ENCODE measurements around the gene CRB3. TPM values are rescaled to one million over a fixed set of nuclear protein-coding genes. Genes with fewer than 3 reads are reported as not detected.

Gene CRB3
- total and polyA plus RNA-seq, 2 of the 4 experiments (the other 2 are of a cell fraction) = not detected

DNA sequence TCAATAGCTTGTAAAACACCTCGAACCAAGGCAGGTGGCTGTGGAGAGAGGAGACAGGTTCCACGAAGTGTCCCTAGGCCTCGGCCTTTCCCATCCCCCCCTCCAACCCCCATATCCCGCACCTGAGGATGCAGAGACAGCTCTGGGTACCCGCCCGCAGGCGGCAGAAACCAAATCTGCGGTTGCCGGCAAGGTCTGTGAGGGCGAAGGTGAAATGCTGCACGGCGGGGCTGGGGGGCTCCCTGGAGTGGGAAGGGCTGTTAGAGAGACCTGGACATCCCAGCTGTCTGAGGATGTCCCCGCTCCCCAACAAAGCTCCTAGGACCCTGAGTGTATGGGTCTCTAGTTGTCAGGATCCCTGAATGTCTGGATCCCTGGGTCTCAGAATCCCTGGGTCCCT, 14.7 kb downstream of the CRB3 start:
- Histone ChIP-seq H3K4ac (ENCODE audit: low read depth, low read length) (no peak overlapping the region), H3K27ac (ENCODE audit: insufficient read depth, low read length) (no peak overlapping the region), H4K5ac (ENCODE audit: low read depth, low read length) (no peak overlapping the region), H3K14ac (replicated peaks; ENCODE audit: low read depth, low read length) (no peak overlapping the region), H4K8ac (ENCODE audit: low read depth in 2 of 2, low read length in 2 of 2) (no peak overlapping the region), H2AK9ac (replicated peaks; ENCODE audit: low read depth, low read length, poor library complexity) (no peak overlapping the region), H2BK20ac (ENCODE audit: low read depth, low read length) (no peak overlapping the region), H3K36me3 (ENCODE audit: control insufficient read depth, insufficient read depth, low read length) (no peaks in the 10 kb centered on the region), H3K27me3 (ENCODE audit: control insufficient read depth, insufficient read depth, low read length) (peaks cover 12% of the 10 kb centered on the region), H3K4me2 (ENCODE audit: low read depth, low read length) (no peak overlapping the region), H3K79me1 (ENCODE audit: low read depth in 1 of 2, low read length in 2 of 2) (no peaks in the 10 kb centered on the region), H3K56ac (ENCODE audit: extremely low read depth, insufficient read depth, low read length) (no peak overlapping the region), H2BK15ac (ENCODE audit: low read depth, low read length) (no peak overlapping the region), H3K9ac (ENCODE audit: low read depth, low read length) (no peak overlapping the region), H3K9me3 (ENCODE audit: control insufficient read depth, insufficient read depth, low read length) (peaks cover 3% of the 10 kb centered on the region; the same call in 1 of the 2 replicates), H4K20me1 (ENCODE audit: insufficient read depth, low read length) (no peaks in the 10 kb centered on the region), H3K23ac (ENCODE audit: low read depth, low read length) (no peak overlapping the region), H3K4me1 (ENCODE audit: control insufficient read depth, insufficient read depth, low read length) (no peaks in the 10 kb centered on the region), H2AFZ (replicated peaks; ENCODE audit: low read length, poor library complexity) (no peak overlapping the region), H2AK5ac (ENCODE audit: low read depth, low read length) (no peak overlapping the region), H2BK120ac (ENCODE audit: low read depth, low read length) (no peak overlapping the region), H4K91ac (ENCODE audit: insufficient read depth, low read depth, low read length) (no peak overlapping the region), H3K4me3 (ENCODE audit: insufficient read depth, low read depth, low read length) (no peak overlapping the region), H3K9me1 (ENCODE audit: insufficient read depth, low read length) (no peaks in the 10 kb centered on the region), H2BK5ac (ENCODE audit: low read depth, low read length, poor library complexity, severe bottlenecking) (no peak overlapping the region), H3K18ac (ENCODE audit: low read depth, low read length) (no peak overlapping the region)
- ChIA-PET CTCF (no interaction called here), POLR2A (ENCODE audit: unreplicated experiment) (no interaction called here)
- in situ Hi-C loops (cut with MboI; ENCODE audit: low sequenced_read_pairs) (no loop called here), dilution Hi-C loops (cut with HindIII; ENCODE audit: low sequenced_read_pairs, unreplicated experiment) (no loop called here), intact Hi-C loops (cut with micrococcal nuclease) (no loop called here)
- ATAC-seq (ENCODE audit: low read depth) = no peak
- no TSS peak for BruUV-seq (replicated peaks)
- no peak for DNase-seq
- 83% methylated on average over 1 of the region's 13 CpGs; no CpG with 5 or more reads in 1 of the 2 experiments for WGBS, 2 experiments (ENCODE audit: extremely low coverage in 2 of 2, insufficient read length in 1 of 2)
- TF ChIP-seq SMC3 (IDR thresholded peaks at IDR 0.05; ENCODE audit: low read depth, low read length) (no peak), MAFK (IDR thresholded peaks at IDR 0.05; ENCODE audit: low read depth, low read length) (no peak), ELK1 (IDR thresholded peaks at IDR 0.05; ENCODE audit: borderline replicate concordance, low read depth, low read length) (no peak), MAZ (IDR thresholded peaks at IDR 0.05; ENCODE audit: borderline replicate concordance, low read depth, low read length) (no peak), RFX5 (IDR thresholded peaks at IDR 0.05; ENCODE audit: low read depth, low read length) (no peak), RAD21 (IDR thresholded peaks at IDR 0.05; ENCODE audit: low read length) (no peak), FOS (IDR thresholded peaks at IDR 0.05; ENCODE audit: low read depth, low read length) (no peak), CEBPB (IDR thresholded peaks at IDR 0.05; ENCODE audit: low read depth, low read length) (no peak), USF2 (IDR thresholded peaks at IDR 0.05; ENCODE audit: low read depth, low read length) (no peak), MXI1 (IDR thresholded peaks at IDR 0.05; ENCODE audit: borderline replicate concordance, low read depth, low read length) (no peak)
- TF ChIP-seq, protein P1, sequence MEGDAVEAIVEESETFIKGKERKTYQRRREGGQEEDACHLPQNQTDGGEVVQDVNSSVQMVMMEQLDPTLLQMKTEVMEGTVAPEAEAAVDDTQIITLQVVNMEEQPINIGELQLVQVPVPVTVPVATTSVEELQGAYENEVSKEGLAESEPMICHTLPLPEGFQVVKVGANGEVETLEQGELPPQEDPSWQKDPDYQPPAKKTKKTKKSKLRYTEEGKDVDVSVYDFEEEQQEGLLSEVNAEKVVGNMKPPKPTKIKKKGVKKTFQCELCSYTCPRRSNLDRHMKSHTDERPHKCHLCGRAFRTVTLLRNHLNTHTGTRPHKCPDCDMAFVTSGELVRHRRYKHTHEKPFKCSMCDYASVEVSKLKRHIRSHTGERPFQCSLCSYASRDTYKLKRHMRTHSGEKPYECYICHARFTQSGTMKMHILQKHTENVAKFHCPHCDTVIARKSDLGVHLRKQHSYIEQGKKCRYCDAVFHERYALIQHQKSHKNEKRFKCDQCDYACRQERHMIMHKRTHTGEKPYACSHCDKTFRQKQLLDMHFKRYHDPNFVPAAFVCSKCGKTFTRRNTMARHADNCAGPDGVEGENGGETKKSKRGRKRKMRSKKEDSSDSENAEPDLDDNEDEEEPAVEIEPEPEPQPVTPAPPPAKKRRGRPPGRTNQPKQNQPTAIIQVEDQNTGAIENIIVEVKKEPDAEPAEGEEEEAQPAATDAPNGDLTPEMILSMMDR (conservative IDR thresholded peaks at IDR 0.05; ENCODE audit: low read depth, low read length) = no peak
